WI38 (cell line): ENCODE measurements around the gene KCND3.

Experiments used
- H3K4me3 ChIP-seq: 2 replicates; pipeline ENCODE4 v1.5.1; 2011; ENCODE audit warnings: low read depth, mild to moderate bottlenecking, control low read depth, low read length
- TF ChIP-seq, protein P1 (sequence below): IDR thresholded peaks from 2 replicates; pipeline ENCODE4 v1.5.1; 2012; ENCODE audit warnings: low read depth, mild to moderate bottlenecking, control low read depth, low read length

Gene KCND3

DNA sequence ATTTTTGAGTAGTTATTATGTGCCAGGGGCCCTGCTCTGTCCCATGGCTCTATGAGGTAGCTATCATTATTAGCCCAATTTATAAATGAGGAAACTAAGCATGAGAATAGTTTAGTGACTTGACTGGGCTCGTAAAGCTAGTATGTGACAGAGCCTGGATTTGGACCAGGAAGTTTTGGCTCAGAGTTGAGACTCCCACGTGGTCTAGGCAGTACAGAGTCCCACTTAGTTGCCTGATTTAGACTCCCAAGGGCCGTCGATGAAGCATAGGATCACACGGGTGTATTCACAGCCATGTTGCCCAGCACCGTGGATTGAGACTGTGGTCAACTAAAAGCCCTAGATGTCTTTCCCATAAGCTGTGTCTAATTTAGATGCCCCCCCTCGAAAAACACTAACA lies 152.1 kb downstream of the KCND3 start:
- H3K4me3 ChIP-seq = no peak overlapping the region
- TF ChIP-seq, protein P1, sequence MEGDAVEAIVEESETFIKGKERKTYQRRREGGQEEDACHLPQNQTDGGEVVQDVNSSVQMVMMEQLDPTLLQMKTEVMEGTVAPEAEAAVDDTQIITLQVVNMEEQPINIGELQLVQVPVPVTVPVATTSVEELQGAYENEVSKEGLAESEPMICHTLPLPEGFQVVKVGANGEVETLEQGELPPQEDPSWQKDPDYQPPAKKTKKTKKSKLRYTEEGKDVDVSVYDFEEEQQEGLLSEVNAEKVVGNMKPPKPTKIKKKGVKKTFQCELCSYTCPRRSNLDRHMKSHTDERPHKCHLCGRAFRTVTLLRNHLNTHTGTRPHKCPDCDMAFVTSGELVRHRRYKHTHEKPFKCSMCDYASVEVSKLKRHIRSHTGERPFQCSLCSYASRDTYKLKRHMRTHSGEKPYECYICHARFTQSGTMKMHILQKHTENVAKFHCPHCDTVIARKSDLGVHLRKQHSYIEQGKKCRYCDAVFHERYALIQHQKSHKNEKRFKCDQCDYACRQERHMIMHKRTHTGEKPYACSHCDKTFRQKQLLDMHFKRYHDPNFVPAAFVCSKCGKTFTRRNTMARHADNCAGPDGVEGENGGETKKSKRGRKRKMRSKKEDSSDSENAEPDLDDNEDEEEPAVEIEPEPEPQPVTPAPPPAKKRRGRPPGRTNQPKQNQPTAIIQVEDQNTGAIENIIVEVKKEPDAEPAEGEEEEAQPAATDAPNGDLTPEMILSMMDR = no peak

GRCh38 chr1:111836111-111836510 lies 153.4 kb downstream of the KCND3 start:
- TF ChIP-seq, protein P1 = no peak
- H3K4me3 ChIP-seq = no peak overlapping the region

DNA sequence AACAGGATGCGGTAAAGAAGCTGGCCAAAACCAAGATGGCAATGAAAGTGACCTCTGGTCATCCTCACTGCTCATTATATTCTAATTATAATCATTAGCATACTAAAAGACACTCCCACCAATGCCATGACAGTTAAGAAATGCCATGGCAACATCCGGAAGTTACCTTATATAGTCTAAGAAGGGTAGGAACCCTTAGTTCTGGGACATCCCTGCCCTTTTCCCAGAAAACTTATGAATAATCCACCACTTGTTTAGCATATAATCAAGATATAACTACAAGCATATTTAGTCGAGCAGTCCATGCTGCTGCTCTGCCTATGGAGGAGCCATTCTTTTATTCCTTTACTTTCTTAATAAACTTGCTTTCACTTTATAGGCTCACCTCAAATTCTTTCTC lies 154.0 kb downstream of the KCND3 start:
- TF ChIP-seq, protein P1 = no peak
- H3K4me3 ChIP-seq = no peak overlapping the region

- H3K4me3 ChIP-seq = no peak overlapping the region
- TF ChIP-seq, protein P1 = no peak
Measured at GRCh38 chr1:111834956-111835355, 154.5 kb downstream of the KCND3 start.

GRCh38 chr1:111833334-111833733 lies 156.1 kb downstream of the KCND3 start:
- H3K4me3 ChIP-seq = no peak overlapping the region
- TF ChIP-seq, protein P1 = no peak

GRCh38 chr1:111832521-111833155 lies 156.8 kb downstream of the KCND3 start:
- no peak overlapping the region for H3K4me3 ChIP-seq
- TF ChIP-seq, protein P1 = no peak

DNA sequence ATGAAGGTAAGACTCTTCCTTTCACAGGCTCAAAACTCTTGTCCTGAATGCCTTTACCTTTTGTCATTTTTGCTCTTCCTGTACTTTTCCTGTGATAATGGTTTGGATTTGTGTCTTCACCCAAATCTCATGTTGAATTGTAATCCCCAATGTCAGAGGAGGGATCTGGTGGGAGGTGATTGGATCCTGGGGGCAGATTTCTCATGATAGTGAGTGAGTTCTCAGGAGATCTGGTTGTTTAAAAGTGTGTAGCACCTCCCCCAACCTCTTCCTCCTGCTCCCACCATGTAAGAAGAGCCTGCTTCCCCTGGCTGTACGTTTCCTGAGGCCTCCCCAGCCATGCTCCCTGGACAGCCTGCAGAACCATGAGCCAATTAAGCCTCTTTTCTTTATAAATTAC lies 158.3 kb downstream of the KCND3 start:
- TF ChIP-seq, protein P1 = no peak
- H3K4me3 ChIP-seq = no peak overlapping the region
